ENCODE results near the gene TBX15.
A peak's percentile ranks its signal among the peaks of the same experiment; 100 is the strongest.

TBX15 gene

DNA sequence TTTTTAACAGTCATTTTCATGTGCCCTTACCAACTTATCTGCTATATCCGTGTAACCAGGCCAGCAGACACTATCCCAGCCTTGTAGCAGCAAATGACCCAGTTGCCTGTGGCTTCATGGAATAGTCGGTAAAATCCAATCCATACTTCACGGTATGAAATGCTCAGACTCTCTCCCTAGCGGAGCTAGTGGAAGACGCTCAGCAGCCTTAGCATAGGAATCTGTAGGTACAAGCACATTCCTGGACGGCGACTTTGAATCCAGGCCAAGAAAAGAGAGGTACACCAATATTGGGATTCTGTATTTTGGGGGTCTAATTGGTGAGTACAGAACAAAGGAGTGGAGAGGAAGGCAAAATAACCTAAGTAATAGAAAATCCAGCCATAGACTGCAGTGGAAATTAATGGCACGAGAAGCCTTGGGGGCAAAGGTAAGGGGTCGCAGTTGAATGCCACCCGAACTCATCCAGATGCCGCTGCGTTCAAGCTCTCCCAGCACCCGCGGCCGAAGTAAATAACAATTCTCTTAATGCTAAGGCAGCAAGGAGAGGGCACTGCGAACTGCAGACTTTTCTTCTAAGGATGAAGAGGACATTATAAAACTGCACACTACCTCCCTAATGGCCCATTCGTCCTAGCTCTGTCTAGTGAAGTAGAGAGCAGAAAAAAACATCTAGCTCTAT, 17.7 kb upstream of the TBX15 start:
- Histone ChIP-seq H3K79me1 (ENCODE audit: low read depth, low read length) (no peaks in the 10 kb centered on the region), H3K4me3 (ENCODE audit: low read length in 2 of 2) (no peak overlapping the region), H3K27ac (replicated peaks; ENCODE audit: low read length) (no peak overlapping the region), H3K27me3 (ENCODE audit: control insufficient read depth in 3 of 3, insufficient read depth in 3 of 3, low read depth in 1 of 3, low read length in 3 of 3) (peaks cover 46 to 100% (median 74%) of the 10 kb centered on the region in 3 experiments), H2BK120ac (ENCODE audit: low read depth, low read length) (no peak overlapping the region), H3K4me1 (ENCODE audit: control insufficient read depth in 2 of 2, insufficient read depth in 1 of 2, low read depth in 1 of 2, low read length in 2 of 2) (peaks cover 7 to 8% of the 10 kb centered on the region in 2 donors), H2BK5ac (ENCODE audit: low read length) (no peak overlapping the region), H4K91ac (ENCODE audit: low read depth, low read length, poor library complexity) (no peak overlapping the region), H3K36me3 (replicated peaks in 1 of 2; ENCODE audit: control insufficient read depth in 2 of 2, insufficient read depth in 2 of 2, low read length in 2 of 2) (no peaks in the 10 kb centered on the region), H2BK15ac (ENCODE audit: low read length) (no peak overlapping the region), H3K9ac (ENCODE audit: low read depth, low read length, poor library complexity) (no peak overlapping the region), H3K18ac (ENCODE audit: low read length) (no peak overlapping the region), H2AFZ (ENCODE audit: low read length) (peak overlapping the region; percentile 71), H2BK12ac (ENCODE audit: low read length) (no peak overlapping the region), H2AK5ac (ENCODE audit: low read depth, low read length) (no peak overlapping the region), H4K8ac (ENCODE audit: low read depth, low read length) (no peak overlapping the region), H3K23ac (ENCODE audit: low read depth, low read length, poor library complexity) (no peak overlapping the region), H3K4ac (ENCODE audit: low read length) (no peak overlapping the region), H3K9me3 (replicated peaks in 1 of 2; ENCODE audit: control insufficient read depth in 2 of 2, insufficient read depth in 1 of 2, low read depth in 1 of 2, low read length in 2 of 2) (peaks cover 0 to 3% of the 10 kb centered on the region in 2 donors), H3K14ac (ENCODE audit: low read length) (no peak overlapping the region), H3K4me2 (ENCODE audit: insufficient read depth, low read length, poor library complexity, severe bottlenecking) (peak overlapping the region; percentile 31)
- no CpG with 5 or more reads among the region's 17 CpGs for WGBS, 2 donors (ENCODE audit: extremely low coverage in 2 of 2, insufficient read length in 2 of 2, insufficient replicate concordance in 1 of 2)
- DNase-seq (ENCODE audit: low spot score), result peak; percentile 14

- H3K23ac ChIP-seq (ENCODE audit: low read depth, low read length, poor library complexity), result no peak overlapping the region
Observed at GRCh38 chr1:119004781-119005180, 16.6 kb upstream of the TBX15 start.

GRCh38 chr1:119004129-119004527, 16.0 kb upstream of the TBX15 start:
- Histone ChIP-seq H3K27me3 (ENCODE audit: control insufficient read depth in 3 of 3, insufficient read depth in 3 of 3, low read depth in 1 of 3, low read length in 3 of 3) (peaks cover 61 to 100% (median 91%) of the 10 kb centered on the region in 3 experiments), H3K18ac (ENCODE audit: low read length) (no peak overlapping the region), H4K8ac (ENCODE audit: low read depth, low read length) (no peak overlapping the region), H2BK12ac (ENCODE audit: low read length) (no peak overlapping the region), H2BK15ac (ENCODE audit: low read length) (no peak overlapping the region), H2BK120ac (ENCODE audit: low read depth, low read length) (no peak overlapping the region), H3K9ac (ENCODE audit: low read depth, low read length, poor library complexity) (no peak overlapping the region), H3K4me3 (ENCODE audit: low read length in 2 of 2) (no peak overlapping the region), H3K9me3 (replicated peaks in 1 of 2; ENCODE audit: control insufficient read depth in 2 of 2, insufficient read depth in 1 of 2, low read depth in 1 of 2, low read length in 2 of 2) (peaks cover 0 to 3% of the 10 kb centered on the region in 2 donors), H3K36me3 (replicated peaks in 1 of 2; ENCODE audit: control insufficient read depth in 2 of 2, insufficient read depth in 2 of 2, low read length in 2 of 2) (no peaks in the 10 kb centered on the region), H4K91ac (ENCODE audit: low read depth, low read length, poor library complexity) (no peak overlapping the region), H2AK5ac (ENCODE audit: low read depth, low read length) (no peak overlapping the region), H2AFZ (ENCODE audit: low read length) (no peak overlapping the region), H3K4me2 (ENCODE audit: insufficient read depth, low read length, poor library complexity, severe bottlenecking) (no peak overlapping the region), H3K79me1 (ENCODE audit: low read depth, low read length) (no peaks in the 10 kb centered on the region), H3K27ac (replicated peaks; ENCODE audit: low read length) (no peak overlapping the region), H2BK5ac (ENCODE audit: low read length) (no peak overlapping the region), H3K14ac (ENCODE audit: low read length) (no peak overlapping the region), H3K4me1 (ENCODE audit: control insufficient read depth in 2 of 2, insufficient read depth in 1 of 2, low read depth in 1 of 2, low read length in 2 of 2) (peaks cover 8 to 9% of the 10 kb centered on the region in 2 donors), H3K4ac (ENCODE audit: low read length) (no peak overlapping the region), H3K23ac (ENCODE audit: low read depth, low read length, poor library complexity) (no peak overlapping the region)
- no CpG with 5 or more reads among the region's 5 CpGs for WGBS, 2 donors (ENCODE audit: extremely low coverage in 2 of 2, insufficient read length in 2 of 2, insufficient replicate concordance in 1 of 2)
- no peak for DNase-seq (ENCODE audit: low spot score)

More at GRCh38 chr1:119004781-119005180, 16.6 kb upstream of the TBX15 start:
- no peak overlapping the region for H3K27ac ChIP-seq (replicated peaks; ENCODE audit: low read length)
- peaks cover 8 to 9% of the 10 kb centered on the region in 2 donors for H3K4me1 ChIP-seq (ENCODE audit: control insufficient read depth in 2 of 2, insufficient read depth in 1 of 2, low read depth in 1 of 2, low read length in 2 of 2)
- WGBS, 2 donors (ENCODE audit: extremely low coverage in 2 of 2, insufficient read length in 2 of 2, insufficient replicate concordance in 1 of 2), result no CpG with 5 or more reads among the region's 2 CpGs
- peaks cover 55 to 100% (median 85%) of the 10 kb centered on the region in 3 experiments for H3K27me3 ChIP-seq (ENCODE audit: control insufficient read depth in 3 of 3, insufficient read depth in 3 of 3, low read depth in 1 of 3, low read length in 3 of 3)
- H2AK5ac ChIP-seq (ENCODE audit: low read depth, low read length), result no peak overlapping the region
- H3K4me2 ChIP-seq (ENCODE audit: insufficient read depth, low read length, poor library complexity, severe bottlenecking), result no peak overlapping the region
- H3K4me3 ChIP-seq (ENCODE audit: low read length in 2 of 2), result no peak overlapping the region
- H3K79me1 ChIP-seq (ENCODE audit: low read depth, low read length), result no peaks in the 10 kb centered on the region
- H3K18ac ChIP-seq (ENCODE audit: low read length), result no peak overlapping the region
- H3K9me3 ChIP-seq (replicated peaks in 1 of 2; ENCODE audit: control insufficient read depth in 2 of 2, insufficient read depth in 1 of 2, low read depth in 1 of 2, low read length in 2 of 2), result peaks cover 0 to 3% of the 10 kb centered on the region in 2 donors
- no peaks in the 10 kb centered on the region for H3K36me3 ChIP-seq (replicated peaks in 1 of 2; ENCODE audit: control insufficient read depth in 2 of 2, insufficient read depth in 2 of 2, low read length in 2 of 2)
- H4K8ac ChIP-seq (ENCODE audit: low read depth, low read length), result no peak overlapping the region
- no peak overlapping the region for H2BK12ac ChIP-seq (ENCODE audit: low read length)
- H2AFZ ChIP-seq (ENCODE audit: low read length), result no peak overlapping the region
- H3K4ac ChIP-seq (ENCODE audit: low read length), result no peak overlapping the region
- no peak for DNase-seq (ENCODE audit: low spot score)
- no peak overlapping the region for H2BK15ac ChIP-seq (ENCODE audit: low read length)
- H3K14ac ChIP-seq (ENCODE audit: low read length), result no peak overlapping the region
- H2BK5ac ChIP-seq (ENCODE audit: low read length), result no peak overlapping the region
- no peak overlapping the region for H3K9ac ChIP-seq (ENCODE audit: low read depth, low read length, poor library complexity)
- H2BK120ac ChIP-seq (ENCODE audit: low read depth, low read length), result no peak overlapping the region
- H4K91ac ChIP-seq (ENCODE audit: low read depth, low read length, poor library complexity), result no peak overlapping the region

GRCh38 chr1:119003413-119004128, 15.4 kb upstream of the TBX15 start:
- Histone ChIP-seq H3K27ac (replicated peaks; ENCODE audit: low read length) (no peak overlapping the region), H3K36me3 (replicated peaks in 1 of 2; ENCODE audit: control insufficient read depth in 2 of 2, insufficient read depth in 2 of 2, low read length in 2 of 2) (no peaks in the 10 kb centered on the region), H2BK12ac (ENCODE audit: low read length) (no peak overlapping the region), H2BK5ac (ENCODE audit: low read length) (no peak overlapping the region), H3K4me1 (ENCODE audit: control insufficient read depth in 2 of 2, insufficient read depth in 1 of 2, low read depth in 1 of 2, low read length in 2 of 2) (peaks cover 6 to 9% of the 10 kb centered on the region in 2 donors), H3K4me2 (ENCODE audit: insufficient read depth, low read length, poor library complexity, severe bottlenecking) (no peak overlapping the region), H4K8ac (ENCODE audit: low read depth, low read length) (no peak overlapping the region), H4K91ac (ENCODE audit: low read depth, low read length, poor library complexity) (no peak overlapping the region), H2BK120ac (ENCODE audit: low read depth, low read length) (no peak overlapping the region), H2AK5ac (ENCODE audit: low read depth, low read length) (no peak overlapping the region), H2AFZ (ENCODE audit: low read length) (no peak overlapping the region), H3K27me3 (ENCODE audit: control insufficient read depth in 3 of 3, insufficient read depth in 3 of 3, low read depth in 1 of 3, low read length in 3 of 3) (peaks cover 62 to 100% (median 96%) of the 10 kb centered on the region in 3 experiments), H3K79me1 (ENCODE audit: low read depth, low read length) (no peaks in the 10 kb centered on the region), H3K14ac (ENCODE audit: low read length) (no peak overlapping the region), H3K9ac (ENCODE audit: low read depth, low read length, poor library complexity) (no peak overlapping the region), H3K9me3 (replicated peaks in 1 of 2; ENCODE audit: control insufficient read depth in 2 of 2, insufficient read depth in 1 of 2, low read depth in 1 of 2, low read length in 2 of 2) (peaks cover 0 to 3% of the 10 kb centered on the region in 2 donors), H3K4me3 (ENCODE audit: low read length in 2 of 2) (no peak overlapping the region), H3K18ac (ENCODE audit: low read length) (no peak overlapping the region), H2BK15ac (ENCODE audit: low read length) (no peak overlapping the region), H3K4ac (ENCODE audit: low read length) (no peak overlapping the region), H3K23ac (ENCODE audit: low read depth, low read length, poor library complexity) (no peak overlapping the region)
- WGBS, 2 donors (ENCODE audit: extremely low coverage in 2 of 2, insufficient read length in 2 of 2, insufficient replicate concordance in 1 of 2), result no CpG with 5 or more reads among the region's 14 CpGs
- DNase-seq (ENCODE audit: low spot score), result no peak

Data from neuronal stem cell (in vitro differentiated cells).